ENCODE measurements around the gene SLC25A47.
"Not testable (repeated sequence)": the region's sequence is repeated elsewhere in the genome, so short reads cannot be mapped to it uniquely, and the experiment has no call there.

The SLC25A47 gene

DNA sequence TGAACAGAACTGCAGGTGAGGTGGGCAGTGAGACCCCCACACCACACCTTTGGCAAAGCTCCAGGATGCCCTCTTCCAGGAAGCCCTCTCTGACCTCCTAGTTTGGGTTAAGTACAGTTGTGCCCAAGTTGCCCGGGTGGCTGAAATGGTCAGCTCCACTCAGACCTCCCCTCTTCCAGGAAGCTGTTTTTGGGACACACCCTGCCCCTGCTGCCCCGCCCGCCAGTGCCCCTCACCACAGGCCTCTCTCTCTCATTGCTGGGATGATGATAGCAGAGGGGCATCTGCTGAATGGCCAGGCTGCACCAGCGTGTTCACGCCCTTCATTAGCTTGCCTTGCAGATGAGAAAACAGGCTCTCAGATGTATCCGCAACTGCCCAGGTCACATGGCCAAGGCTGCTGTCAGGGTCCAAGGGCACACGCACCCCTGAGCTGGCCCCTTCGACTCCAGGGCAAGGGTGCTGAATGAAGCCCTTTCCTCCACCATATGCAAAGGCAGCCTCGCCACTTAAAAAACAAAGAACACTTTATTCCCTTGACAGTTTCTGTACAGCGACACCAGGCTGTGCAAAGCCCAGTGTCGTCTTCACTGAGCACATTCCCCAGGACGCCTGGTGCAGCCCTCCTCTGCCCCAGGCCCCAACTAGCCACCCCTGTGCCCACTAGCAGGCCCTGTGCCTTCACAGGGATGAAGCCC, 32.4 kb upstream of the SLC25A47 start:
- DNase-seq, result no peak

DNA sequence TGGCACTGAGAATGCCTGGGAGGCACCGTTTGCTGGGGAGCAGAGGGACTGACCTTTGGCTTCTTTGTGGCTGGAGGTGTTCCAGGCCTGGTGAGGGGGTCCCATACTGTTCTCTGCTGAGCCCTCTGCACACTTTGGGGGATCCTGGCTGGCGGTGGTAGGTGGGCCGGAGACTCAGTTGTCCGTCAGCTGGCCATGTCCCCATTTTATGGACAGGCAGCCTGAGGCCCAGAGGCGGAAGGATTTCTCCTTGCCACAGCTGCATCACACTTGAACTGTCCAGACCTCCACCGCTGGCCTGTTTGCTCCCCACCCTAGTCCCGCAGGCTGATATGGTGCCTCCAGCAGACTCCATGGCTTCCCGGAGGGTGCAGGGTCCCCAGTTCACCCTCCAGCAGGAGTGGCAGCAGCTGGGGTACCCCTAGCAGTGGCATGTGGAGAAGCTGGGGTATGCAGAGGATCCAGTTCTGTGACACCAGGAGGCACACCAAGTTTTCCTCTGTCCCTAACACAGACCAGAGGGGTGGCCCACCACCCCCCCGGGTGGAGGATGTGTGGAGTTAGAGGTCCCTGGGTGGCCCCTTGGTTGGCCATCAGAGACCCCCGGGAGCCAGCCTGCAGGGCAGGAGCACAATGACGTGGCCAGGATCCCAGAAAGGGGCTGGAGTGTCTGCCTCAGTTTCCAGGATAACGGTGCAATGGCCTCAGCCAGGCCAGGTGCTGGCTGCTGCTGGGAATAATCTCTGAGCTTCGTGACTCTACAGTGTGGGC, 31.6 kb upstream of the SLC25A47 start:
- DNase-seq, result no peak

GRCh38 chr14:100292301-100292775, 30.8 kb upstream of the SLC25A47 start:
- no peak for DNase-seq

- no peak for DNase-seq
Observed at GRCh38 chr14:100292776-100293461, 30.2 kb upstream of the SLC25A47 start.

DNA sequence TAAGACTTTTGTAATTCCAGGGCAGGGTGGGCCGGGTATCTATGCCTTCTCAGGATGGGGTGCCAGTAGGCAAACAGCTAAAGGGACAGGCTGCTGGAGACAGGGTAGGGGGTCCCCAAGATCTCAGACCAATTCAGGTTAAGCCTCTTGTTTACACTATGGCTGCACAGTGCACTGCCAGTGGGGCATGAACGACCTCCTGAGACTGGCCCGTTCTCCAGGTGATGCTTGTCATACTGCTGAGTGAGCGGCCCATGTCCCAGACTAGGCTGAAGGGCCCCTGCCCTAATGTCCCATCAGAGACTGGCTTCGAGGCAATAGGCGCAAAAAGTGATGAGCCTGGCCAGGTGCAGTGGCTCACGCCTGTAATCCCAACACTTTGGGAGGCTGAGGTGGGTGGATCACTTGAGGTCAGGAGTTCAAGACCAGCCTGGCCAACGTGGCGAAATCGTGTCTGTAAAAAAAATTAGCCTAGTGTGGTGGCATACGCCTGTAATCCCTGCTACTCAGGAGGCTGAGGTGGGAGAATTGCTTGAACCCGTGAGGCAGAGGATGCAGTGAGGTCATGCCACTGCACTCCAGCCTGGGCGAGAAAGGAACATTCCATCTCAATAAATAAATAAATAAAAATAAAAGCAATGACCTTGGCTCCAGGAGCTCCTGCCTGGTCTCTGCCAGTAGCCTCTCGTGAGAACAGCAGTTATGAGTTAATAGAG, 29.5 kb upstream of the SLC25A47 start:
- DNase-seq, result no peak

DNA sequence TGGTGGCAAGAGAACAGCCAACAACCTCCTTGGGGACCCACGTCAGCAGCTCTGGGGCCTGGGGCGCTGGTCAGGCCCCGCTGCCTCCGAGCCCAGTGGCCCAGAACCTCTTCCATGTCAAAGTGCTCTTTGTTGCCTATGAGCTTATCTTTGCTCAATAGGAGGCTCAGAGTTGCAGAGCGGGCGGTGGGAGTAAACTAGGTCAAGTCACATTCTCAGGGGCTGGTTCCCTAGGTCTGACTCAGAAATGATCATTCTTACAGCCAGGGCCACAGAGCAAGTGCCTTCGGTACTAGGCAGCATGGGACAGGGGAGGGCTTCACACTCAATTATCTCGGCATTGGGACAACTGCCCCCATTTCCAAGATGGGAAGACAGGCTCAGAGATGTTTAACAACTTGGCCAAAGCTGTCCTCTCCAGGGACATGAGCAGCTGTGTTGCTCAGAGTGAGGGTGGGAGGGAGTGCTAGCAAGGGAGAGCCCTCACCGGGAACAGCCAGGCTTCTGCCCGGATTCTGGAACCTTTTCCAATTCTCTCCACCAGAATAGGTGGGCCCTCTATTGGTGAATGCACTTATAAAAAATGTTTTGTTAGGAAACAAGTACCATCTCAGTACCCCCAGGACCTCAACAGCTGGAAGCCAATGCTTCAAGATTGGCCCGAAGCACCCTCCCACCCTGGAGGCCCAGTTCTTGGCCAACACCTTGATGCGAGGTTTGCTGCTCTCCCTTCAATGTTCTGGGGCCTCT, 28.8 kb upstream of the SLC25A47 start:
- DNase-seq, result no peak

DNA sequence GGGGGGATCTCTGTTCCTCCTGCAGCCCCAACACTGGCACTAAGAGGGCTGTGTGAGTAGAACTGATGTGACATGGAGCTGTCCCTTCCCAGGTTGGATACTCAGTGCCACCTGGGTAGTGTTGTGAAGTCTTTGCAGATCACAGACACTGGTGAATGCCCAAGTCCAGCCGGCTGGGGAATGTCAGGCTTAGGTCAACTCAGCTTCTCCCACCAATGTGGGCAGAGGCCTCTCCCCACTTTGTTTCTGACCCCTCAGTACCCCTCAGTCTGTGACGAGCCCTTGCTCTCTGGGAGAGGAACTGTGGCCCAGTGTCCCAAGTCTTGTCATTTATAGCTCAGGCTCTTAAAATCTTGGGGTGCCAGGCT, 28.2 kb upstream of the SLC25A47 start:
- no peak for DNase-seq

GRCh38 chr14:100295376-100296105, 27.6 kb upstream of the SLC25A47 start:
- no peak for DNase-seq

DNA sequence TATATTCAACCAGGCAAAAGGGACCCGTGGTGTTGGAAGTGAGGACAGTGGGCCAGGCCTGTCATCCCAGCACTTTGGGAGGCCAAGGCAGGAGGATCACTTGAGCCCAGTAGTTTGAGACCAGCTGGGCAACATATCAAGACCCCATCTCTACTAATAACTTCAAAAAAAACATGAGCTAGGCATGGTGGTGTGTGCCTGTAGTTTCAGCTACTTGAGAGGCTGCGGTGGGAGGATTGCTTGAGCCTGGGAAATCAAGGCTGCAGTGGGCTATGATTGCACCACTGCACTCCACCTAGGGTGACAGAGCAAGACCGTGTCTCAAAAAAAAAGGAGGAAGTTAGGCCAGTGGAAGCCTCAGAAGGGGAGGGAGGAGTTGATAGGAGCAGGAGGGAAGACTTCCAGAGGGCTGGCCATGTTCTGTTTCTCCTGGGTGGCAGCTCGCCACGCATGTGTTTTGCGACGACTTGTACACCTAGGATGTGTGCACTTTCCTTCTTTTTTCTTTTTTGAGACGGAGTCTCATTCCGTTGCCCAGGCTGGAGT, 27.0 kb upstream of the SLC25A47 start:
- DNase-seq, result no peak

GRCh38 chr14:100296729-100297128, 26.4 kb upstream of the SLC25A47 start:
- not testable (repeated sequence) for DNase-seq

GRCh38 chr14:100297320-100298300, 25.5 kb upstream of the SLC25A47 start:
- no peak for DNase-seq

DNA sequence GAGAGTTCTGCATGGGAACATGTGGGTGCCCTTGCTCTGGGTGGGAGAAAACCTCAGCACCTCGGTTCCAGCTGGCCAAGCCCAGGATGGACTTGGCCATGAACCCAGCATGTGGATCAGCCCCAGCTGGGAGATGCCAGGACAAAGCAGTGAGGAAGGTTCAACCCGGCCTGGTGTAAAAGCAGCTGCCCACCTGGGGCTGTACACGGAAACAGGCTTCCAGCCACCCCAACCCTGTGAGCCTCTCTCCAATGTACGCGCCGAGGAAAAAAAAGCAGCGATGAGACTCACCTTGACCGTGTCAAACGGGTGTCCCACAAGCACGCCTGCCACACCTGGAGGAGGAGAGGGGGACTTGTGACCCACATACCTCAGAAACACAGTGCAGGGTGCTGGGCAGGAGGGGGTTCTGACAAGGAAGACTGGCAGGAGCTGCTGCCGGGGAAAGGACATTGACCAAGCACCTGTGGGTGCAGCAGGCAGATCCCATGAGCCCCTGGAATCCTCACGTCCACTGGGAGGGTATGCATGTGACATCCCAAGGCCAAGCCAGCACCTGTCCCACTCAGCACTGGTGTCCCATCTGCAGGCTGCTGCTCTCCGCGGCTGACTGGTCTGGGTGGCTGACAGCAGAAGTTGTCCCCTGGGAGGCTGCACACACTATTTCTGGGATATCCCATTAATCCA, 24.4 kb upstream of the SLC25A47 start:
- DNase-seq, result no peak

DNA sequence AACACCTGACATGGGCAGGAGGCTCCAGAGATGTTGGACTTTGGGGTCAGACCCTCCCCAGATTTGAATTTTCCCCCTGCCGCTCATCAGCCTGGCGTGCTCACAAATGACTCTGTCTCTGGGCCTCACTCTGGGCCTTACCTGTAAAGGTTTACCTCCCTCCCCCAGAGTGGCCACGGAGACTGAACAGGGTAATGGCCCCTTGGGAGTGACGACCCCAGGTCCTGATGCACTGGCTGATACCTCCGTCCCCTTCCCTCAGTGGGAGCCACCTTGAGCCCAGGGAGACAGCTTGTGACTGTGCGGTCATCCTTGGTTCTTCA, 23.9 kb upstream of the SLC25A47 start:
- no peak for DNase-seq

DNA sequence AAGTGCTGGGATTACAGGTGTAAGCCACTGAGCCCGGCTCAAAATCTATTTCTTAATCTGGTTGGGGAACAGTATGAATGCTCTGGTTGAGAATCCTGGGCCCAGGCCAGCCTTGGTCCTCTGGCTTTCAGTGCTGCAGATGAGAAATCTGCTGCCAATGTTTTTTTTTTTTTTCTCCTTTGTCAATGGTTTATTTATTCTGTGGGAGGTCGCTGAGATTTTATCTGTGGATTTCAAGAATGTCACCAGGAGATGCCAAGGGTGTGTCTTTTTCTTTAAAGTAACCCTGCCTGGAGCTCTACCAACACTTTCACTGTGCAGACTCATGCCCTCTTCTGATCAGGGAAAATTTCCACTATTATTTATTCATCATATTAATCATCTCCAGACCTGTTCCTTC, 20.5 kb upstream of the SLC25A47 start:
- DNase-seq, result no peak

DNA sequence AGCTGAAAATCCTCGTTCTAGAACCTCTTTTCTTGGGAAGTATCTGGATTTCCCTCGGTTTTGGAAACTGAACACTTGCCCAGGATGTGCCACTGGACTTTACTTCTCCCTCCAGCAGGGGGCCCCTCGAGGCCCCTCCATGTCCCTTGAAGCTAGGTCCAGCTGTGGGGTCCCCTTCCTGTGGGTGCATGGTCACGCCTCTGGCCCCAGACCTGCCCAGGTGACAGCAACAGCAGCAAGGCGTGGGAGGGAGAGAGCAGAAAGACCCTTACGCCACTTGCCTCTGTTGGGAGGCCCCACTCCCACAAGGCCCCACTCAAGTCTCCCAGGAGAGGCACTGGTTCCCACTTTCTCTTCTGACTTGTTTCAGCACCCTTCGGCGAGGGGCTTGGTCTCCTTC, 20.0 kb upstream of the SLC25A47 start:
- peak in 1 of 2 experiments; percentile 41 for DNase-seq

DNA sequence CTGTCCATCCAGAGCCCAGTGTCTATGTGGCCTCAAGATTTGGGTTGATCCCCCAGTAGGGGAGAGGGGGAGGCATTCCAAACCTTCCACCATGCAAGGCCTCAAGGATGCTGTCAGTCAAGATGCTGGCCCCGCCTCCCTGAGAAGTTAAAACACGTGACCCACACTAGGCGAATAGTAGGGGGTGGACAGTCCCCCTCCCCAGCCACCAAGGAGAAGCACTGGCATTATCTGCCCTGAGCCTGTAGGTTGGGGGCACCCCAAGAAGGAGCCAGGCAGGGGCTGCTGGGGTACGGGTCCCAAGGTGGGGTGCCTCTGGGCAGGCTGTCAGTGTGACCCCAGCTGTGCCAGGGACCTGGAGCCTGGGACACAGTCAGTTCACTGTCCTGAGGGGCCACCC, 19.2 kb upstream of the SLC25A47 start:
- peak in 1 of 2 experiments; percentile 34 for DNase-seq

- DNase-seq, result peak; percentile 33 to 47
Observed at GRCh38 chr14:100304825-100305323, 18.3 kb upstream of the SLC25A47 start.

DNA sequence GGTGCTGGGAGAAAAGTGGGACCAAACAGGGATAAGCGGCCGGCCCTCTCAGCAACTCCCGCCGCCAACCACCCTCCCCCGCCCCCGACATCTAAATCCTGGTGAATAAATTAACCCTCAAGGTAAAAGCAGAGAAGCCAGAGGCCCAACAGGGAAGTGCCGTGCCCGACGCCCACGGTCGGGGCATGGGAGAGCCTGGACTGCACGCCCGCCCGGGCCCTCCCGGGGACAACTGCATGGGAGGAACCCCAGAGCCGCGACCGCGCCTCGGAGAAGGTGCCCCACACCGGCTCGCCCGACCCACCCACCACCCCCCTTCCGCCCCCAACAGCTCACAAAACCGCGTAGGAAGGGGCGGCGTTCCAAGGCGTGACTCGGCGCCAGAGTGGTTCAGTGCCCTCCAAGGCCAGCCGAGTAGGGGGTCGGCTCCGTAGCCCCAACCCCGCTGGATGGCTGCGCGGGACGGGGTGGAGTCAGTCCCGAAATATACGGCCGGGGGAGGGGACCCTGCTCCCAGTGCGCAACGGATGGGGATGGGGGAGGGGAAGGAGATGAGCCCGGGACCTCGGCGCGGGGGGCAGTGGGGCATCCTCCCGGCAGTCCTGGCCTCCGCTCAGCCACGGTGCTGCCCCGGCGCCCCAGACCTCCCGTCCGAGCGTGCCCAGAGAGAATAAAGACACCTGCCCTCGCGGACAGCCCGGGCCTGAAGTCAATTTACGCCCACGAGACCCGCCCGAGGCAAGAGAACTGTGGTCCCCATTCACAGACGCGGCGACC, 17.6 kb upstream of the SLC25A47 start:
- peak; percentile 72 to 74 for DNase-seq
